Measurements from ENCODE around the gene ASB11.

The ASB11 gene

DNA sequence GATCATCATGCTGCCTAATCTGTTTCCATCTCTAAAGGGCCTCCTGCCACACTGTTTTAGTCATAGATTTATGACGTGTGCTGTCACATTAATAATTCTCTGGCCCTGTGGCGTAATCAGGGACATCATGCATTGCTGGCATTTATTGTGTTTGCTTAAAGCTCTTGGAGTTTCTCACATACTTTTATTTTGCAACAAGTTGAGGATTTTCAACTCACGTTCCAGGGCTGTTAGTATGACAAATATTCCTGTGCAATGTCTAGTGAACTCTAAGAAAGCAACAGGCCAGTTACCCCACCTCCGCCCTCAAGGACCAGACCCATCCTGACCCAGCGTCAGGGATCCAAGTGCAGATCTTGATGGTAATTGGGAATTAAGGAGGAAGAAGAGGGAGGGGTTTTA, 27.6 kb upstream of the ASB11 start:
- no peaks in the 10 kb centered on the region for H3K4me1 ChIP-seq (ENCODE audit: low read length)
- no peaks in the 10 kb centered on the region for H4K20me1 ChIP-seq (ENCODE audit: insufficient read depth, low read length)
- no peaks in the 10 kb centered on the region for H3K36me3 ChIP-seq (replicated peaks; ENCODE audit: low read depth, low read length)
- no peaks in the 10 kb centered on the region for H3K27me3 ChIP-seq (ENCODE audit: low read depth, low read length)
- no peak overlapping the region for H3K9ac ChIP-seq (ENCODE audit: low read length)
- H3K27ac ChIP-seq (ENCODE audit: low read length): no peak overlapping the region
- no peak for TF ChIP-seq EZH2phosphoT487 (IDR thresholded peaks at IDR 0.05; ENCODE audit: low read depth)
- TF ChIP-seq, protein P1, sequence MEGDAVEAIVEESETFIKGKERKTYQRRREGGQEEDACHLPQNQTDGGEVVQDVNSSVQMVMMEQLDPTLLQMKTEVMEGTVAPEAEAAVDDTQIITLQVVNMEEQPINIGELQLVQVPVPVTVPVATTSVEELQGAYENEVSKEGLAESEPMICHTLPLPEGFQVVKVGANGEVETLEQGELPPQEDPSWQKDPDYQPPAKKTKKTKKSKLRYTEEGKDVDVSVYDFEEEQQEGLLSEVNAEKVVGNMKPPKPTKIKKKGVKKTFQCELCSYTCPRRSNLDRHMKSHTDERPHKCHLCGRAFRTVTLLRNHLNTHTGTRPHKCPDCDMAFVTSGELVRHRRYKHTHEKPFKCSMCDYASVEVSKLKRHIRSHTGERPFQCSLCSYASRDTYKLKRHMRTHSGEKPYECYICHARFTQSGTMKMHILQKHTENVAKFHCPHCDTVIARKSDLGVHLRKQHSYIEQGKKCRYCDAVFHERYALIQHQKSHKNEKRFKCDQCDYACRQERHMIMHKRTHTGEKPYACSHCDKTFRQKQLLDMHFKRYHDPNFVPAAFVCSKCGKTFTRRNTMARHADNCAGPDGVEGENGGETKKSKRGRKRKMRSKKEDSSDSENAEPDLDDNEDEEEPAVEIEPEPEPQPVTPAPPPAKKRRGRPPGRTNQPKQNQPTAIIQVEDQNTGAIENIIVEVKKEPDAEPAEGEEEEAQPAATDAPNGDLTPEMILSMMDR (IDR thresholded peaks at IDR 0.05; ENCODE audit: low read depth, low read length): no peak
- H2AFZ ChIP-seq (ENCODE audit: low read depth, low read length): no peak overlapping the region; the same call in 1 of the 2 replicates
- no peak overlapping the region for H3K4me3 ChIP-seq (ENCODE audit: low read length)
- H3K79me2 ChIP-seq (ENCODE audit: low read length): no peaks in the 10 kb centered on the region
- H3K9me3 ChIP-seq (ENCODE audit: insufficient read depth, low read length): no peaks in the 10 kb centered on the region
- no peak overlapping the region for H3K4me2 ChIP-seq (ENCODE audit: low read length)

DNA sequence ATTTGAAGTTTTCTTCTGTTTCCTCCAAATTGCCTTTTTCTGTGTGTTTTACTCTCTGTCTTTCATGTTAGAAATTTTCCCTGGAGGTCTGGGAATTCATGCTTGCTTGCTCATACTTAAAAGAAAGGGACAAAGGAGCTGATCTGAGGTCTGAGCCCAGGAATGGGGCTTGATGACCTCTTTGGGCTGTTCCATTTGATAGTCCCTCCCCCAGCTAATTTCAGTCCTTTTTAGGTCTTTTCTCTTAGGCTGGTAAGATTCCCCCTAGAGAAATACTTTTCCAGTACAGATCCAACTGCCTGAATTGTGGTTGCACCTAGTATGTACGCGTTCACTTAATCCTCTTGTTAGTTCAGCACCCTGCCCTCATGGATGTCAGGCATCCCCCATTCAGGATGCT, 25.4 kb upstream of the ASB11 start:
- no peaks in the 10 kb centered on the region for H3K79me2 ChIP-seq (ENCODE audit: low read length)
- H3K27me3 ChIP-seq (ENCODE audit: low read depth, low read length): no peaks in the 10 kb centered on the region
- H3K9me3 ChIP-seq (ENCODE audit: insufficient read depth, low read length): no peaks in the 10 kb centered on the region
- H3K4me2 ChIP-seq (ENCODE audit: low read length): no peak overlapping the region
- H3K4me3 ChIP-seq (ENCODE audit: low read length): no peak overlapping the region
- peaks cover 7% of the 10 kb centered on the region for H3K4me1 ChIP-seq (ENCODE audit: low read length)
- no peak overlapping the region for H3K27ac ChIP-seq (ENCODE audit: low read length)
- TF ChIP-seq EZH2phosphoT487 (IDR thresholded peaks at IDR 0.05; ENCODE audit: low read depth): no peak
- TF ChIP-seq, protein P1 (IDR thresholded peaks at IDR 0.05; ENCODE audit: low read depth, low read length): no peak
- no peaks in the 10 kb centered on the region for H3K36me3 ChIP-seq (replicated peaks; ENCODE audit: low read depth, low read length)
- no peaks in the 10 kb centered on the region for H4K20me1 ChIP-seq (ENCODE audit: insufficient read depth, low read length)
- no peak overlapping the region for H2AFZ ChIP-seq (ENCODE audit: low read depth, low read length)
- no peak overlapping the region for H3K9ac ChIP-seq (ENCODE audit: low read length)

- no peaks in the 10 kb centered on the region for H3K27me3 ChIP-seq (ENCODE audit: low read depth, low read length)
- H3K9me3 ChIP-seq (ENCODE audit: insufficient read depth, low read length): no peaks in the 10 kb centered on the region
- TF ChIP-seq, protein P1 (IDR thresholded peaks at IDR 0.05; ENCODE audit: low read depth, low read length): no peak
- TF ChIP-seq EZH2phosphoT487 (IDR thresholded peaks at IDR 0.05; ENCODE audit: low read depth): no peak
- peak overlapping the region; percentile 39 for H3K27ac ChIP-seq (ENCODE audit: low read length)
- peaks cover 15% of the 10 kb centered on the region for H3K4me1 ChIP-seq (ENCODE audit: low read length)
- peak overlapping the region; percentile 98 for H2AFZ ChIP-seq (ENCODE audit: low read depth, low read length)
- H3K79me2 ChIP-seq (ENCODE audit: low read length): peaks cover 28% of the 10 kb centered on the region
- H3K4me3 ChIP-seq (ENCODE audit: low read length): peak overlapping the region; percentile 88
- H3K36me3 ChIP-seq (replicated peaks; ENCODE audit: low read depth, low read length): peaks cover 16% of the 10 kb centered on the region
- peak overlapping the region; percentile 59 for H3K9ac ChIP-seq (ENCODE audit: low read length)
- H4K20me1 ChIP-seq (ENCODE audit: insufficient read depth, low read length): no peaks in the 10 kb centered on the region
- H3K4me2 ChIP-seq (ENCODE audit: low read length): peak overlapping the region; percentile 83
Observed at GRCh38 chrX:15336023-15336413, 20.6 kb upstream of the ASB11 start.

- Histone ChIP-seq H3K79me2 (ENCODE audit: low read length) (peaks cover 28% of the 10 kb centered on the region), H3K36me3 (replicated peaks; ENCODE audit: low read depth, low read length) (peaks cover 17% of the 10 kb centered on the region), H3K4me1 (ENCODE audit: low read length) (peaks cover 15% of the 10 kb centered on the region), H3K27ac (ENCODE audit: low read length) (peak within 1 kb of the TSS; percentile 39), H4K20me1 (ENCODE audit: insufficient read depth, low read length) (no peaks in the 10 kb centered on the region), H2AFZ (ENCODE audit: low read depth, low read length) (peak within 1 kb of the TSS; percentile 98), H3K9me3 (ENCODE audit: insufficient read depth, low read length) (no peaks in the 10 kb centered on the region), H3K4me3 (ENCODE audit: low read length) (peak within 1 kb of the TSS; percentile 99), H3K27me3 (ENCODE audit: low read depth, low read length) (no peaks in the 10 kb centered on the region), H3K4me2 (ENCODE audit: low read length) (peak within 1 kb of the TSS; percentile 97), H3K9ac (ENCODE audit: low read length) (peak within 1 kb of the TSS; percentile 91)
- TF ChIP-seq, protein P1 (IDR thresholded peaks at IDR 0.05; ENCODE audit: low read depth, low read length): no peak
- TF ChIP-seq EZH2phosphoT487 (IDR thresholded peaks at IDR 0.05; ENCODE audit: low read depth): no peak
Observed at GRCh38 chrX:15335135-15336022, 19.9 kb upstream of the ASB11 start, which contains the start of gene PIGA. Gene PIGA (minus strand): TSS chrX:15335523. CDS start chrX:15331930, 3,593 bp downstream.

Measured in OCI-LY3 (cell line).